Measurements from ENCODE around the gene FOXF1. TPM values are rescaled to one million over a fixed set of nuclear protein-coding genes. Genes with fewer than 3 reads are reported as not detected.

Gene FOXF1
- total and polyA plus RNA-seq, 9 of the 15 experiments (the other 6 are each of a cell fraction or from before 2014, with no cell fraction given) = 0.04 TPM; not detected in 8

DNA sequence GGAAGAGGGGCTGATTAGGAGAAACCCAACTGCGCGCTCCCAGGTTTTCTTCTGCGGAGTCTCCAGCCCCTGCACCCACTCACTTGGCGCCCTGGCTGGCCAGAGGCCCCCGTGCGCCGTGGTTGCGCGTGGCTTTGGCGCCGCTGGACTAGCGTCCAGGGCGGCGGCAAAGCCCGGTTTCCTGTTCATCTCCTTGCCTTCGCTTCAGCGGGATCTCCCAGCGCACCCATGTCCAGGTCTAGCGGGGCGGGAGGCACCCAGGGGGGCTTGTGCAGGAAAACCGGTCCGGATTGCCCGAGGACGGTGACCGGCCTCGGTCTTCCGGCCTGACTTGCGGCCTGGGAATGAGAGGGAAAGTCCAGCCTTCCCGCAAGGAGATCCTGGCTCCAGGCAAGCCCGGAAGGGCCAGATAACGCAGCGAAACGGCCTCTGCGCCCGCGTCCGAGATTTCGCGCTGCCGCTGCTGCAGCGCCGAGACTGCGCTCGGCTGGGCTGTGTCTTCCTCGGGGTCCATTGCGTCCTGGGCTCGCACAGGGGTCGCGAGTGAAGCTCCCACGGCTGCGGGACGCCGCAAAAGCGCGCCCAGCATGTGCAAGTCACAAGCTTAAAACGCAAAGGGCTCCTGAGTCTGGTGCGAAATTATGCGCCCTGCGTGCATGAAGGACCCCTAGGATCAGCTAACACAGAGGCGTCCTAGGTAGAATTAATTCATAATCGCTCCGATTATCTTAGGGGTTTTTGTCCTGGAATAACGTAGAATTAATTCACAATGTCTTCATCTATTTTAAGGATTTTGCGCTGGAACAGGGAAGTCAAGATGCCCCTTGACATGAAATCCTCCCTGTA is 5.7 kb downstream of the FOXF1 start:
- peaks cover 5% of the 10 kb centered on the region for H4K20me1 ChIP-seq (replicated peaks; ENCODE audit: control insufficient read depth, insufficient read depth, low read length)
- DNase-seq (ENCODE audit: extremely low read depth in 1 of 4, low spot score in 3 of 4) (no peak), ATAC-seq (no peak), FAIRE-seq (no peak)
- POLR2A ChIA-PET = interaction anchor here (0.6 to 1.0 kb wide), 3 partner anchors 17 to 952 kb away, joined by 3 to 4 read pairs (median 3); no protein-coding TSS in a partner anchor
- peaks cover 31 to 75% of the 10 kb centered on the region in 2 experiments; a peak in 4 of 5 replicates for H3K27me3 ChIP-seq (ENCODE audit: control insufficient read depth in 2 of 2, insufficient read depth in 2 of 2, low read length in 2 of 2)
- TF ChIP-seq NBN (IDR thresholded peaks at IDR 0.05; ENCODE audit: low read depth) = no peak
- H3K4me1 ChIP-seq (replicated peaks in 1 of 2; ENCODE audit: control insufficient read depth in 2 of 2, insufficient read depth in 2 of 2, low read length in 2 of 2) = peaks cover 0 to 11% of the 10 kb centered on the region in 2 experiments; a peak in 3 of 5 replicates
- H3K9ac ChIP-seq (ENCODE audit: insufficient read depth in 1 of 2, low read depth in 2 of 2, low read length in 2 of 2) = no peak overlapping the region
- 4% methylated on average over 53 of the region's 64 CpGs for WGBS (ENCODE audit: insufficient coverage, low coverage, missing lambda C conversion rate)
- no peaks in the 10 kb centered on the region for H3K9me3 ChIP-seq (replicated peaks; ENCODE audit: control insufficient read depth, insufficient read depth, low read depth, low read length)
- no peaks in the 10 kb centered on the region for H3K79me2 ChIP-seq (ENCODE audit: control insufficient read depth, insufficient read depth, low read length)
- CTCF ChIA-PET (ENCODE audit: low intra/inter-chr PET ratio) = interaction anchor here (0.6 to 1.4 kb wide), 2 partner anchors 293 to 695 kb away, joined by 3 to 4 read pairs; no protein-coding TSS in a partner anchor
- H3K9me1 ChIP-seq (ENCODE audit: control insufficient read depth, insufficient read depth, low read length) = no peaks in the 10 kb centered on the region
- no peak overlapping the region for H2AFZ ChIP-seq (ENCODE audit: low read depth, low read length)
- BruUV-seq (replicated peaks) = no TSS peak
- no peak overlapping the region for H3K27ac ChIP-seq (ENCODE audit: extremely low read depth, low read depth, low read length)
- no peaks in the 10 kb centered on the region for H3K36me3 ChIP-seq (ENCODE audit: control insufficient read depth, insufficient read depth, low read length)
- H3K4me2 ChIP-seq (ENCODE audit: insufficient read depth, low read length) = no peak overlapping the region
- no peak overlapping the region for H3K4me3 ChIP-seq
- in situ Hi-C loops (cut with MboI) = loop anchor here (5.0 to 10.0 kb wide), 4 partner anchors 174 to 691 kb away; no protein-coding TSS in a partner anchor
- intact Hi-C loops (cut with micrococcal nuclease) = loop anchor here (5.0 to 10.0 kb wide), 2 partner anchors 471 to 694 kb away; no protein-coding TSS in a partner anchor

DNA sequence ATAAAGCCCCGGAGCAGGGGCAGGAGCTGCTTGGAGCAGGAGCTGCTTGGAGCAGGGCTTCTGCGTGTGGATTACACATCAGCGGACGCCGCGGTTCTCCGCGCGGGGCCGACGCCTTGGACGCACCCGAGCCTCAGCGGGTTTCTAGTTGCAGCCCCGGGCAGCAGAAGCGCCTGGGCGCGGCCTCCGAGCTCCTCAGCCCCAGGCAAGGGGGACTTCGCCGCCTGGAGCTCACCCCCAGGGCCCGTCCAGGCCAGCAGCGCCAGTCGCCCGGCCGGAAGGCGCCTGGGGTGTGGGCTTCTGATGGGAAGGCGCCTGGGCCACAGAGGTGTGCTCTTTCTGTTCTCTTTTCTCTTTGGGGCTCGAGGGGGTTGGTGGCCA is 6.3 kb downstream of the FOXF1 start:
- BruUV-seq (replicated peaks) = no TSS peak
- H2AFZ ChIP-seq (ENCODE audit: low read depth, low read length) = no peak overlapping the region
- no peak overlapping the region for H3K4me3 ChIP-seq
- ChIA-PET CTCF (ENCODE audit: low intra/inter-chr PET ratio) (interaction anchor here (1.4 kb wide), 1 partner anchor 695 kb away, joined by 4 read pairs; no protein-coding TSS in a partner anchor), POLR2A (interaction anchor here (0.6 to 1.0 kb wide), 2 partner anchors 17 to 34 kb away, joined by 3 to 4 read pairs; no protein-coding TSS in a partner anchor)
- FAIRE-seq (no peak), ATAC-seq (no peak), DNase-seq (ENCODE audit: extremely low read depth in 1 of 4, low spot score in 3 of 4) (no peak)
- in situ Hi-C loops (cut with MboI) = loop anchor here (5.0 to 10.0 kb wide), 4 partner anchors 174 to 692 kb away; no protein-coding TSS in a partner anchor
- peaks cover 0 to 11% of the 10 kb centered on the region in 2 experiments; a peak in 3 of 5 replicates for H3K4me1 ChIP-seq (replicated peaks in 1 of 2; ENCODE audit: control insufficient read depth in 2 of 2, insufficient read depth in 2 of 2, low read length in 2 of 2)
- H3K36me3 ChIP-seq (ENCODE audit: control insufficient read depth, insufficient read depth, low read length) = no peaks in the 10 kb centered on the region
- H4K20me1 ChIP-seq (replicated peaks; ENCODE audit: control insufficient read depth, insufficient read depth, low read length) = peaks cover 9% of the 10 kb centered on the region
- 4% methylated on average over 11 of the region's 29 CpGs for WGBS (ENCODE audit: insufficient coverage, low coverage, missing lambda C conversion rate)
- no peaks in the 10 kb centered on the region for H3K79me2 ChIP-seq (ENCODE audit: control insufficient read depth, insufficient read depth, low read length)
- H3K9me1 ChIP-seq (ENCODE audit: control insufficient read depth, insufficient read depth, low read length) = no peaks in the 10 kb centered on the region
- H3K4me2 ChIP-seq (ENCODE audit: insufficient read depth, low read length) = no peak overlapping the region
- H3K9ac ChIP-seq (ENCODE audit: insufficient read depth in 1 of 2, low read depth in 2 of 2, low read length in 2 of 2) = no peak overlapping the region
- intact Hi-C loops (cut with micrococcal nuclease) = loop anchor here (5.0 to 10.0 kb wide), 2 partner anchors 472 to 694 kb away; no protein-coding TSS in a partner anchor
- no peak for TF ChIP-seq RBFOX2 (IDR thresholded peaks at IDR 0.05; ENCODE audit: low read depth, low read length)
- H3K27me3 ChIP-seq (ENCODE audit: control insufficient read depth in 2 of 2, insufficient read depth in 2 of 2, low read length in 2 of 2) = peaks cover 34 to 81% of the 10 kb centered on the region in 2 experiments; a peak in 4 of 5 replicates
- H3K27ac ChIP-seq (ENCODE audit: extremely low read depth, low read depth, low read length) = no peak overlapping the region
- no peaks in the 10 kb centered on the region for H3K9me3 ChIP-seq (replicated peaks; ENCODE audit: control insufficient read depth, insufficient read depth, low read depth, low read length)

All from K562 (cell line).